ENCODE measurements around the gene GK.
"Not testable (repeated sequence)": the region's sequence is repeated elsewhere in the genome, so short reads cannot be mapped to it uniquely, and the experiment has no call there.

The GK gene

GRCh38 chrX:30665471-30665870 is 12.2 kb downstream of the GK start:
- FAIRE-seq (no peak), DNase-seq (ENCODE audit: insufficient read length, low spot score) (no peak)
- no peak for TF ChIP-seq POLR2A (IDR thresholded peaks at IDR 0.05; ENCODE audit: low read depth, low read length)

- TF ChIP-seq POLR2A (IDR thresholded peaks at IDR 0.05; ENCODE audit: low read depth, low read length): no peak
- no peak for DNase-seq (ENCODE audit: insufficient read length, low spot score)
- FAIRE-seq: no peak
Measured at GRCh38 chrX:30666094-30666493, 12.9 kb downstream of the GK start.

GRCh38 chrX:30668581-30668980 is 15.4 kb downstream of the GK start:
- DNase-seq (ENCODE audit: insufficient read length, low spot score) (no peak), FAIRE-seq (no peak)
- no peak for TF ChIP-seq POLR2A (IDR thresholded peaks at IDR 0.05; ENCODE audit: low read depth, low read length)

DNA sequence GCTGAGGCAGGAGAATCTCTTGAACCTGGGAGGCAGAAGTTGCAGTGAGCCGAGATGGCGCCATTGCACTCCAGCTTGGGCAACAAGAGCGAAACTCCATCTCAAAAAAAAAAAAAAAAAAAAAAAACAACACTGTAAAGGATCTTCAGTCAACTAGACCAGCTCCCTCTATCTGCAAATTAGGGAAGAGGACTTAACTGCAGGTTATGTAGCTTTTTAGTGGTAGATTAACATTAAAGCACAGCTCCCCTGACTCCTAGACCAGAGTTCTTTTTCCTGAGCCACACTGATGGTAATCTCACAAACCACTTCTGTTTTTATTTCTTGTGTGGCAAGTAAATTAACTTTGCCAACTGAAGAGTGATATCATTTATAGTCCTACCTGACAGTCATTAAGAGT is 18.0 kb downstream of the GK start:
- not testable (repeated sequence) for FAIRE-seq

GRCh38 chrX:30673127-30673796 is 20.0 kb downstream of the GK start:
- FAIRE-seq (no peak), DNase-seq (ENCODE audit: insufficient read length, low spot score) (no peak)
- TF ChIP-seq POLR2A (IDR thresholded peaks at IDR 0.05; ENCODE audit: low read depth, low read length): no peak

More for the DNA sequence above, 18.0 kb downstream of the GK start:
- not testable (repeated sequence) for DNase-seq (ENCODE audit: insufficient read length, low spot score)

DNA sequence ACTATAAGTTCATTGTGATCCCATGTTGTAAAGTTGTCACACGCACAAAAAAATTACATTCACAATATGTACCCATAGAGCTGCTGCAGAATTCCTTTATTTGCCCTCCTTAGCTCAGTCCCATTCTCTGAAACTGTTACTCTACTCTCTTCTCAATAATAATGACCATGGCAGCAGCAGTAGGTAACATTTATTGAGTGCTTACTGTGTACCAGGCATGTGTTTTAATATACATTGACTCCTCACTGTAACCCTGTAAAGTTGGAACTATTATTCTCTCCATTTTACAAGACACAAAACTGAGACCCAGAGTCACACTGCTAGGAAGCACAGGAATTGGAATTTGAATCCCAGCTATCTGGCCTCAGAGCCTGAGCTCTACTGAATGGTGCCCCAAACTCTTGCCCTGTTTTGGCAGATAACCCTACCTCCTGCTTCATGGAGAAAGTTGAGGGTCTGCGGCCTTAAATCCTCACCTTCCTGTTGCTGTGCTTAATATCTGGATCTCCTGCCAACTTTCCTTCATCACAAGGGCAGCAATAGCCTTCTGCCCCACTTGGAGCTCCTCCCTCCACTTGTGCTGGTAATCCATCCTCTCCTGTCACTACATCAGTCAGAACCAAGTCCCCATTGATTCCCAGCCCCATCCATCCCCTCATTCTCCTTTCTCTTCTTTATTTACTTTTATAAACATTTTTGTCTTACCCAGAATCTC is 20.8 kb downstream of the GK start:
- no peak for FAIRE-seq
- DNase-seq (ENCODE audit: insufficient read length, low spot score): no peak
- TF ChIP-seq POLR2A (IDR thresholded peaks at IDR 0.05; ENCODE audit: low read depth, low read length): no peak

- DNase-seq (ENCODE audit: insufficient read length, low spot score) (no peak), FAIRE-seq (no peak)
- no peak for TF ChIP-seq POLR2A (IDR thresholded peaks at IDR 0.05; ENCODE audit: low read depth, low read length)
Measured at GRCh38 chrX:30674799-30675198, 21.6 kb downstream of the GK start.

DNA sequence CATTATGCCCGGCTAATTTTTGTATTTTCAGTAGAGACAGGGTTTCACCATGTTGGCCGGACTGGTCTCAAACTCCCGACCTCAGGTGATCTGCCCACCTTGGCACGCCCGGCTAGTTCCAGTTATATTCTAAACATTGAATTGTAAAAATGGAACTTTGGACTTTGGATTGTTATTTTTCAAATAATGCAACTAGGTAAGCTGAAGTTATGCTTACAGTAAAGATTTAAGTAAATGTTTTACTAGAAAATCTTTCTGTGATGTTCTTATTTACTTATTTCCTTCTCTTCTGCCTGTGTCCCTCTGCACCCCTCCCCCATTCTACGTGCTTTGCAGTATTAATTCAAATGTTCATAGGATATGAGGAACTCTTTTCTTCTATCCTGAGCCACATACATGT is 26.1 kb downstream of the GK start:
- FAIRE-seq (no peak), DNase-seq (ENCODE audit: insufficient read length, low spot score) (no peak)
- no peak for TF ChIP-seq POLR2A (IDR thresholded peaks at IDR 0.05; ENCODE audit: low read depth, low read length)

- no peak for TF ChIP-seq POLR2A (IDR thresholded peaks at IDR 0.05; ENCODE audit: low read depth, low read length)
- no peak for DNase-seq (ENCODE audit: insufficient read length, low spot score)
- no peak for FAIRE-seq
Measured at GRCh38 chrX:30680618-30681017, 27.4 kb downstream of the GK start.

GRCh38 chrX:30688641-30689040 is 35.4 kb downstream of the GK start:
- DNase-seq (ENCODE audit: insufficient read length, low spot score): no peak
- TF ChIP-seq POLR2A (IDR thresholded peaks at IDR 0.05; ENCODE audit: low read depth, low read length): no peak
- no peak for FAIRE-seq

- TF ChIP-seq POLR2A (IDR thresholded peaks at IDR 0.05; ENCODE audit: low read depth, low read length): no peak
- no peak for FAIRE-seq
- no peak for DNase-seq (ENCODE audit: insufficient read length, low spot score)
Measured at GRCh38 chrX:30689116-30689515, 35.9 kb downstream of the GK start.

DNA sequence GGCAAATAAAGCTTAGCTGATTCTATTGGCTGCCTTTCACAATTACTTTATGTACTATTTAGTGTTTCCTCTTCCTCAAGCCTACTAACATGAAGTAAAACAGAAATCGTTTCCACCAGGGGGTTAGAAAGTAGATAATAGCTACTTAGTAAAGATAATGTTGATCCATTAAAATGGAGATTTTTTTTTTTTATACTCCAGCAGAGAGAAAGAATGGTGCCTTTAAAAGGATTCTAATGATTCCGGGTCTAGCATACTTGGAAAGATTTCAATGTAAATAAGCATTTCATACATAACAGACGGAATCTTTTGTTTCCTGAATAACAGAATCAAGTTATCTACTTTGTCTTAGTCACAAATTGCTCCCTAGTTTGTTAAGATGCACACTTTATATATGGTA is 37.1 kb downstream of the GK start:
- FAIRE-seq (no peak), DNase-seq (ENCODE audit: insufficient read length, low spot score) (no peak)
- no peak for TF ChIP-seq POLR2A (IDR thresholded peaks at IDR 0.05; ENCODE audit: low read depth, low read length)

DNA sequence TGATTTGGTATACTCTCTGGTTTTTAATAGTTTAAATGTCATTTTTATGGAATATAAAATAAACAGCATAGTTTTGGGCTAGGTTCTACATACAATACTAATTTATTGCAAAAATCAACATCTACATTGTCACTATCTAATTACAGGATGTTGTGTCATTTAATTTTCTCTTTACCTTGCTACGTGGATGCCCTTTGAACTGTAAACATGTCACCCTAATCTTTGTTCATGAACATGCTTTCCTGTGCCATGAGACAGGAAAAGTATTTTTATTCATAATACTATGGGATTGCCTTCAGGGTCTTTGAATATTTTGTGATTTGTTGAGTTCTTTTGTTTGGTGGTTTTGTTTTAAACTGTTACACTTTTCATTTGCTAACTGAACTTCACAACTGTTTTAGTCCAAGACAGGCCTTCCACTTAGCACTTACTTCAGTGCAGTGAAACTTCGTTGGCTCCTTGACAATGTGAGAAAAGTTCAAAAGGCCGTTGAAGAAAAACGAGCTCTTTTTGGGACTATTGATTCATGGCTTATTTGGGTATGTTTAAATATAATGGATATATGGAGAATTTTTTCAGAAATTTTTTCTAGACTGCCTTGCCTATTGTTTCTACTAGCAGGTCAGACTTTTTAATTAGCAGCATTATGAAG is 40.9 kb downstream of the GK start:
- no peak for TF ChIP-seq POLR2A (IDR thresholded peaks at IDR 0.05; ENCODE audit: low read depth, low read length)
- FAIRE-seq: no peak

GRCh38 chrX:30702736-30703135 is 49.5 kb downstream of the GK start:
- FAIRE-seq (no peak), DNase-seq (ENCODE audit: insufficient read length, low spot score) (no peak)
- no peak for TF ChIP-seq POLR2A (IDR thresholded peaks at IDR 0.05; ENCODE audit: low read depth, low read length)

More for the DNA sequence above, 40.9 kb downstream of the GK start:
- no peak for DNase-seq (ENCODE audit: insufficient read length, low spot score)
